Lung (tissue), 12 donors: ENCODE measurements around the gene KCND3. TPM values are rescaled to one million over a fixed set of nuclear protein-coding genes. Genes with fewer than 3 reads are reported as not detected.

Source experiments
- ATAC-seq: fragments of 200-7000 bp; cut with Tn5 transposase; one replicate; pipeline ENCODE4 v1.9.1; 2020; ENCODE audit warnings: moderate number of reproducible peaks; ENCODE audit not compliant: insufficient read depth, low FRiP score
- DNase-seq, 3 donors: peaks; one replicate each; pipeline ENCODE4 v3.0.0-alpha.2; 2013 to 2017
- H3K27ac ChIP-seq, 2 donors: one replicate each; pipeline ENCODE4 v1.5.1; 2013; ENCODE audit warnings: mild to moderate bottlenecking in 2 of 2, moderate library complexity in 2 of 2, control low read depth in 1 of 2, inconsistent platforms in 1 of 2, low read depth in 1 of 2, low read length in 1 of 2
- H3K27me3 ChIP-seq, 3 donors: one replicate each; pipeline ENCODE4 v1.5.1; 2013; ENCODE audit warnings: low read length in 2 of 3; ENCODE audit not compliant: control insufficient read depth in 3 of 3, insufficient read depth in 3 of 3
- H3K36me3 ChIP-seq, 4 donors: one replicate each; pipeline ENCODE4 v1.5.1; 2013; ENCODE audit warnings: low read length in 4 of 4, mild to moderate bottlenecking in 1 of 4, moderate library complexity in 1 of 4; ENCODE audit not compliant: control insufficient read depth in 4 of 4, insufficient read depth in 4 of 4
- H3K4me1 ChIP-seq, 5 donors: one replicate each; pipeline ENCODE4 v1.5.1; 2013; ENCODE audit warnings: low read length in 5 of 5, mild to moderate bottlenecking in 2 of 5, moderate library complexity in 1 of 5; ENCODE audit not compliant: control insufficient read depth in 5 of 5, insufficient read depth in 5 of 5
- H3K4me3 ChIP-seq: one replicate; pipeline ENCODE4 v1.5.1; 2013; ENCODE audit warnings: mild to moderate bottlenecking, control low read depth, moderate library complexity
- H3K9ac ChIP-seq, 2 donors: one replicate each; pipeline ENCODE4 v1.5.1; 2013; ENCODE audit warnings: low read length in 2 of 2, control low read depth in 1 of 2; ENCODE audit not compliant: insufficient read depth in 1 of 2
- H3K9me3 ChIP-seq, 4 donors: one replicate each; pipeline ENCODE4 v1.5.1; 2013; ENCODE audit warnings: low read length in 3 of 4, mild to moderate bottlenecking in 1 of 4, moderate library complexity in 1 of 4; ENCODE audit not compliant: control insufficient read depth in 4 of 4, insufficient read depth in 3 of 4
- WGBS, 2 donors: extraction: QIAGEN DNeasy Blood & Tissue Kit; methylation state at CpG; one replicate each; pipeline ENCODE4 v1.1.7; 2013; 5-methylcytosine and 5-hydroxymethylcytosine counted together
- polyA plus RNA-seq, 2 donors: library from polyadenylated mRNA; stranded (reverse); fragments of 200-250 nt; gene quantifications; one replicate each; pipeline ENCODE4 v1.2.1, GENCODE V29; 2013
- total RNA-seq, 2 donors: library from RNA; depleted of rRNA in 1 of 2; stranded (reverse); fragments of >200 nt in 1 of 2; gene quantifications; one replicate each; pipeline ENCODE4 v1.2.1, GENCODE V29; 2014 to 2021
- TF ChIP-seq, protein P1 (sequence below): IDR thresholded peaks from 2 replicates; pipeline ENCODE4 v1.5.1; 2012; ENCODE audit warnings: mild to moderate bottlenecking; ENCODE audit errors: control extremely low read depth, extremely low read depth
- donor health status: control.
- donor health status: control.
- donor health status: Bipolar disorder and iron deficiency.
- donor health status: healthy.
- donor health status: DM: yes; HTN: yes; CAD: no.

KCND3 gene
- total and polyA plus RNA-seq, 4 donors, result 1.3 to 12.1 (median 4.9) TPM

DNA sequence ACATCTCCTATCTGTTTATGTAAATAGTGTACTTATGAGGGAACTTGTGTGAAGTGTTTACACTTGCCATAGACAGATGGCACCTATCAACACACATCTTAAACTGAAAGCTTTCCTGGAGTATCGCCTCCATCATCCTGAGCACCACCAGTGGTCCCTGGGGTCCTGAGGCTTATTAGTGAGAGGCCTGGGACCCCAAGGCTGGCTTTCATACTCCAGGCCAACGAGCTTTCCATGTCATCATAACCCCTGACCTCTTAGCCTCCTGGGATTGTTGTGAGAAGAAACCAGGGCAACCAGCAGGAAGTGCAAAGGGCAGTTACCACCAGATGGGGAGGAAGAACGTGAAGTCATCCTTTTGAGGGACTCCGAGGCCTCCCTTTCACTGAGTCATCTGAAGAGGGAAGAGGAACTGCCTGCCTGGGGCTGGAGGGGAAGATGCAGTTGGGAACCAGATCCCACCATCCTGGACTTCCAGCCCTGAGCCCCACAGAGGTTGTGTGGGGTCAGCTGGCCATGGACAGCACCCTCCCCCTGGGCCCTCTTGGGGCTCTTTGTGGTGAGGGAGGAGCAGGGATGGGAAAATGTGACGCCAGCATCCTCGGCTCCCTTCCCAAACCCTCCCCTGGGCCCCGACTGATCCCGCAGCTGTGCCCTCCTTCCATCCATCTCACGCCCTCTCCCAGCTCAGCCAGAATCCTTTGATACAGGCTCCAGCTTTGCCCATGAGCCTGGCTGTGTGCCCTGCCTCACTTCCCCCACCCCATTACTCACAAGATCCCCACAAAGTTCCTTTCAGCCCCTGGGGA is 256.1 kb downstream of the KCND3 start:
- 42 to 47% methylated on average over 7 to 9 of the region's 9 CpGs for WGBS, 2 donors

DNA sequence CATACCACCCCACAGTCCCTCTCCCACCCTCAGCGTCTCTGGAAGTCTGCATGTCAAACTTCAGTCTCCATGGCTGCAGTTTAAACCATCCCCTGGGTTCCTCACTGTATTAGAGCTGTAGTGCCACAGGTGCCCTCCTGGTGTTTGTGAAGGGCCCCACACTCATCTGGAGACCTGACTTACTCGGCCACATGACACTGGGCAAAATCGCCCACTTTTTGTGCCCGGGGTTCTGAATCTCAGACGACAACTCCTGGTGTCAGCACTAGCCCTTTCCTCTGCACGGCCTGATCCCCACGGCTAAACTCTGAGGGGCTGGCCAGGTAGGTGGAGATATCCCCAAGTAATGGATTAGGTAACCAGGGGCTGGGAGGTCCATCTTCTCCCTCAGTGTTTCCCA is 256.8 kb downstream of the KCND3 start:
- no peaks in the 10 kb centered on the region for H3K9me3 ChIP-seq
- 92 to 95% methylated on average over 7 of the region's 7 CpGs for WGBS, 2 donors
- no peak for DNase-seq
- H3K27ac ChIP-seq, result peak overlapping the region; percentile 37 to 77
- H3K9ac ChIP-seq, result no peak overlapping the region
- H3K27me3 ChIP-seq, result peaks cover 0 to 6% (median 0%) of the 10 kb centered on the region in 3 donors
- no peaks in the 10 kb centered on the region for H3K36me3 ChIP-seq
- H3K4me1 ChIP-seq, result peaks cover 20 to 62% (median 24%) of the 10 kb centered on the region in 5 donors
- TF ChIP-seq, protein P1, sequence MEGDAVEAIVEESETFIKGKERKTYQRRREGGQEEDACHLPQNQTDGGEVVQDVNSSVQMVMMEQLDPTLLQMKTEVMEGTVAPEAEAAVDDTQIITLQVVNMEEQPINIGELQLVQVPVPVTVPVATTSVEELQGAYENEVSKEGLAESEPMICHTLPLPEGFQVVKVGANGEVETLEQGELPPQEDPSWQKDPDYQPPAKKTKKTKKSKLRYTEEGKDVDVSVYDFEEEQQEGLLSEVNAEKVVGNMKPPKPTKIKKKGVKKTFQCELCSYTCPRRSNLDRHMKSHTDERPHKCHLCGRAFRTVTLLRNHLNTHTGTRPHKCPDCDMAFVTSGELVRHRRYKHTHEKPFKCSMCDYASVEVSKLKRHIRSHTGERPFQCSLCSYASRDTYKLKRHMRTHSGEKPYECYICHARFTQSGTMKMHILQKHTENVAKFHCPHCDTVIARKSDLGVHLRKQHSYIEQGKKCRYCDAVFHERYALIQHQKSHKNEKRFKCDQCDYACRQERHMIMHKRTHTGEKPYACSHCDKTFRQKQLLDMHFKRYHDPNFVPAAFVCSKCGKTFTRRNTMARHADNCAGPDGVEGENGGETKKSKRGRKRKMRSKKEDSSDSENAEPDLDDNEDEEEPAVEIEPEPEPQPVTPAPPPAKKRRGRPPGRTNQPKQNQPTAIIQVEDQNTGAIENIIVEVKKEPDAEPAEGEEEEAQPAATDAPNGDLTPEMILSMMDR, result no peak
- no peak for ATAC-seq
- H3K4me3 ChIP-seq, result no peak overlapping the region

More for the DNA sequence above, 256.1 kb downstream of the KCND3 start:
- Histone ChIP-seq H3K27ac (peak overlapping the region; percentile 37 to 77), H3K4me1 (peaks cover 24 to 69% (median 27%) of the 10 kb centered on the region in 5 donors), H3K4me3 (no peak overlapping the region), H3K9me3 (no peaks in the 10 kb centered on the region), H3K27me3 (peaks cover 0 to 8% (median 0%) of the 10 kb centered on the region in 3 donors), H3K9ac (no peak overlapping the region), H3K36me3 (no peaks in the 10 kb centered on the region)
- DNase-seq, result peak; percentile 67 to 74 (median 72)
- peak; percentile 81 for ATAC-seq
- TF ChIP-seq, protein P1, result no peak

DNA sequence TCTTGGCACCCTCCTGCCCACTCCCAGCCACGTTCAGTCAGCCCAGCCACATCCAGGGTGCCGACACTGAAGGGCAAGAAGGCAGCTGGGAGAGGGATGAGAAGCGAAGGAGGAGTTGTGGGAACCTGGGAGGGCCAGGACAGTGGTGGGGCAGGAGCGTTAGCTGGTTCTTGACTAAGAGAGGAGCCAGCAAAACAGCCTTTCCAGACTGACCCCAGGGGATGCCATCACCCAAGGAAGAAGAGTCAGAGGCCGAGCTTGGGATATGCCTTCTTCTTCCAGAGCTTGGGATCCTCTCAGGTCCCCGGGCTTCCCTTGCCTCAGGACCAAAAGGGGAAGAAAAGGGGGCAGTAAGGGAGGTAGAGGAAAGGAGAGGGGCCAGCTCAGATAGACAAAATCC is 257.5 kb downstream of the KCND3 start:
- DNase-seq, result no peak
- H3K9ac ChIP-seq, result no peak overlapping the region

More for the DNA sequence above, 257.5 kb downstream of the KCND3 start:
- no peaks in the 10 kb centered on the region for H3K27me3 ChIP-seq
- 81 to 84% methylated on average over 6 of the region's 6 CpGs for WGBS, 2 donors
- no peaks in the 10 kb centered on the region for H3K9me3 ChIP-seq
- no peak overlapping the region for H3K27ac ChIP-seq
- no peak overlapping the region for H3K4me3 ChIP-seq
- peaks cover 0 to 2% (median 0%) of the 10 kb centered on the region in 4 donors for H3K36me3 ChIP-seq
- ATAC-seq, result no peak
- TF ChIP-seq, protein P1, result no peak
- peaks cover 18 to 55% (median 24%) of the 10 kb centered on the region in 5 donors for H3K4me1 ChIP-seq
